GM13976 (cell line): ENCODE data around the gene PRPF38A.

Experiments
- DNase-seq: peaks from one replicate; pipeline ENCODE4 v3.0.0; 2012; ENCODE audit warnings: low spot score
- CTCF ChIP-seq: IDR thresholded peaks from 2 replicates; pipeline ENCODE4 v1.5.1; 2012; ENCODE audit warnings: borderline replicate concordance, mild to moderate bottlenecking; ENCODE audit not compliant: insufficient read depth; ENCODE audit errors: extremely low read depth, missing control alignments, control extremely low read depth
- in situ Hi-C: fragments of 300-500 bp; cut with MboI; formaldehyde crosslinking; loops from one replicate; pipeline ENCODE4 v1.12.0; 2022; ENCODE audit warnings: low sequenced_read_pairs, mixed read lengths, inconsistent platforms; ENCODE audit not compliant: unreplicated experiment

PRPF38A gene

DNA sequence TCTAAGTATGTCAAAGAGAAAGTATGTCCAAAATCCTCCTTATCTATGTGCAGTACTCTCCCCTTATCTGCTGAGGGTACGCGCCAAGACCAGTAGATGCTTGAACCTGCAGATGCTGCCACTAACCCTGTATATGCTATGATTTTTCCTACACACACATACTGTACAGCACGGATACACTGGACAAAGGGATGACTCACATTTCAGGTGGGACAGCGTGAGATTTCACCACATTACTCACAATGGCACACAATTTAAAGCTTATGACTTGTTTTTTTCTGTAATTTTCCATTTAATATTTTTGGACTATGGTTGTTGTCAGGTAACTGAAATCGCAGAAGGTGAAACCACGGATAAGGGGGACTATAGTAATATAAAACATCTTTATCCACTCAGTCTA lies 4.3 kb upstream of the PRPF38A start:
- TF ChIP-seq CTCF: no peak
- DNase-seq: no peak
- in situ Hi-C loops: no loop called here

DNA sequence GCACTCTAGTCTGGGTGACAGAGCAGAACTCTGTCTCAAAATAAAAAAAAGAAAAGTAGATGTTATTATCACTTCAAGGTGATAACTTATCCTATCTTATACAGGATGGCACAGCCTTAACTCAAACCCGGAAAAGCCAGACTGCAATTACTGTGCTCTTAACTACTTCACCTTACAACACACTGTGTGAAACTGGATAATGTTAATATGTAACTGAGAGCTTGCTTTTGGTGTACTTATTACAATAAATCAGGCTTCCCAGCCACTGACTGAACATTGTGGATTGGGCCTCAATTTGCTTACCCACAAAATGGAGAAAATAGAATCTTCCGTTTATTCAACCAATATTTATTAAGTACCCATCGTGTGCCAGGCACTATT lies 1.6 kb upstream of the PRPF38A start:
- in situ Hi-C loops: no loop called here
- no peak for TF ChIP-seq CTCF
- no peak for DNase-seq

DNA sequence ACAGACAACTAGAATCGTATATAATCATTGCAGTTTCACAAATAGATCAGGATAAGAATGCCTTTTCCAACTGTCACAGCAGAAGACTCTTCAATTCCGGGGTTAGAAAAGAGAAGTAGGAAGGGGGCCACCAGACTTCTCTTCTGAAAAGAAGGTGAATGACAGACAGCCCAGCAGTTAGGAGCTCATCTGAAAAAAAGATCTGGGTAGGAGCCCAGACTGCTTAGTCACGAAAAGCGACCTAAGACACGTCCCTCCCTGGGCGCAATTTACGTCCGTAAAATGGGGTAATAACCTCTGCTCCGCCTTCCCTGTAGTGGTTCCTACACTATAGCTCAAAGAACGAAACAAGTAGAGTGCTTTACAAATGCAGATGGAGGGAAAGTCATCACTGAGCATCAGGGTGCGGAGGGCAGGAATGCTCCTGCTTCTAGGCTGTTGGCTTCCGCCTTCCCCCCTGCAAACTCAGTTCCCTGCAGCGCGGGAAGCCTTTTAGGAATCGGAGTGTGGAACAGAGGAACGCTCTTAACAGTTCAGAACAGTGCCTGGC lies 761 bp upstream of the PRPF38A start:
- in situ Hi-C loops: no loop called here
- TF ChIP-seq CTCF: no peak
- peak; percentile 74 for DNase-seq

DNA sequence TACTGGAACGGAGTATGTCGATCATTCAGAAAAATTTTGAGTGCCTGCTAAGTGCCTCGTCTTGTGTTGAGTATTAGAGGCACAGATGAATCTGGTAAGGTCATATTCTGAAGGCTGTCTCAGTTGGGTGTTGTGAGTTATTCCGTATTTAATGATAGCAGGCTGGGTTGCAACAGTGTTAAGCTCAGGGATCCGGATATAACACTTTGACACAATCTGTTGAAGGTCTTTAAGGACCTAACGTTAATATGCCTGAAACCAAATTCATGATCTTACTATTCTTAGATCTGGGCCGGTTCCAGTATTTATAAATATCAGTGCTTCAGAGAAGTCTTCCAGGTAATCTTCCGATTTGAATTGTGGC lies 555 bp downstream of the PRPF38A start:
- TF ChIP-seq CTCF: no peak
- no peak for DNase-seq
- in situ Hi-C loops: no loop called here

DNA sequence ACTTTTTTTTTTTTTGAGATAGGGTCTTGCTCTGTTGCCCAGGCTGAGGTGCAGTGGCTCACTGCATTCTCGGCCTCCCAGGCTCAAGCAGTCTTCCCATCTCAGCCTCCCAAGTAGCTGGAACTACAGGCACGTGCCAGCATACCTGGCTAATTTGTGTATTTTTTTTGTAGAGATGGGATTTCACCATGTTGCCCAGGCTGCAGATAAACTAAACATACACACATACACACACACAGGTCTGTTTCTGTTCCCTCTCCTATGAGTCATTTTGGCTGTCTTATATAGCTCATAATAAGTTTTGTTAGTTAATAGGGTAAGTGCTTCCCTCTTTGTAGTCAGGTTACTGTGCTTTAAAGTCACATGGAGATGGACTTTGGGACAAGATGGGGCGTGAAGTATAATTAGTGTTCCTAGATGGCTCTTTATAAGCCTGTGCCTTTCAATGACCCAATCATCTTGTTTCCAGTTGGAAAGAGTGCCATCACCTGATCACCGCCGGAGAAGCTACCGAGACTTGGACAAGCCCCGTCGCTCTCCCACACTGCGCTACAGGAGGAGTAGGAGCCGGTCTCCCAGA lies 9.1 kb downstream of the PRPF38A start:
- in situ Hi-C loops: no loop called here
- DNase-seq: no peak
- no peak for TF ChIP-seq CTCF

DNA sequence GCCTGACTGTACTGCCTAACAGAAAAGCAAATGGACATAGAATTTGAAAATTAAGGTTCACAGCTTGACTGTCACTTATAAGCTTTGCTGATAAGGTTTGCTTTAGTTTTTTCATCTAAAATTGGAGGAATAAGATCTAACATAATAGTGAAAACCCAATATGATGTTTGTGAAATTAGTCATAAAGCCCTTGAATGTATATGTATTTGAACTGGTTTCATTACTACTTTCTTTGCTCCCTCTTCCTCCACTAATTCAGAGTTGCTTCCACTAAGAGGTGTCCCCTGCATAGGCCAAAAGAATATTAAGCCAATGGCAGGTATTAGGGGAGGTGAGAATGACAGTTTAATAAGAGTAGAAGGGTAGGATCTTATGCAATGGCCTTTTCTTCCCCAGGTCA lies 10.5 kb downstream of the PRPF38A start:
- in situ Hi-C loops: no loop called here
- TF ChIP-seq CTCF: no peak
- no peak for DNase-seq
